Muscle layer of duodenum (tissue), 2 donors: ENCODE data around the gene TCF4.

Experiments
- H3K27ac ChIP-seq: one replicate; pipeline ENCODE4 v1.7.0; 2013; ENCODE audit warnings: mild to moderate bottlenecking, low read length
- H3K27me3 ChIP-seq: one replicate; pipeline ENCODE4 v1.7.0; 2013; ENCODE audit warnings: low read depth, mild to moderate bottlenecking, control low read depth, low read length
- H3K36me3 ChIP-seq, 2 donors: one replicate each; pipeline ENCODE4 v1.7.0; 2013; ENCODE audit warnings: low read length in 2 of 2, control low read depth in 1 of 2, mild to moderate bottlenecking in 1 of 2; ENCODE audit not compliant: insufficient read depth in 2 of 2, control insufficient read depth in 1 of 2
- H3K4me1 ChIP-seq, 2 donors: one replicate each; pipeline ENCODE4 v1.7.0; 2013; ENCODE audit warnings: low read length in 2 of 2, mild to moderate bottlenecking in 2 of 2, control low read depth in 1 of 2, moderate library complexity in 1 of 2; ENCODE audit not compliant: insufficient read depth in 2 of 2, control insufficient read depth in 1 of 2
- H3K4me3 ChIP-seq, 2 donors: one replicate each; pipeline ENCODE4 v1.7.0; 2013; ENCODE audit warnings: low read length in 2 of 2, low read depth in 1 of 2, mild to moderate bottlenecking in 1 of 2
- H3K9me3 ChIP-seq, 2 donors: one replicate each; pipeline ENCODE4 v1.7.0; 2013; ENCODE audit warnings: low read length in 2 of 2, control low read depth in 1 of 2, mild to moderate bottlenecking in 1 of 2; ENCODE audit not compliant: control insufficient read depth in 1 of 2
- donor health status: healthy.

TCF4 gene

DNA sequence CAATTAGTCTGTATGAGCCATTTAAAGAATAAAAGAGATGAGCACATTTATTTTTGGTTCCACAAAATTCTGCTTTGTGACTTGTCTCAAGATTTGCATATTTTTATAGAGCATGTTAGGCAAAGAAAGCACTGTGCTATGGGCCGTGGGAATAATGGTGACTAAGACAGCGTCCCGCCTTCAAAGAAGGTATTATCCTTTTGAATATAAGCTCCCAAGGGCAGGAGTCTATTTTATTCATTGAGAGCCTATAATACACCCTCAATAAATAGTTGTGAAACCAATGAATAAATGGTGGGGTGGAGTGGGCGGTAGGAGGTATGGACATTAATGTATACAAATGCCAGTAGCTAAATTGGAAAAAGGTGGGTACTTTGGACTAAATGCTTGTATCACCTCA lies 20.5 kb upstream of the TCF4 start:
- Histone ChIP-seq H3K4me1 (no peaks in the 10 kb centered on the region), H3K36me3 (no peaks in the 10 kb centered on the region), H3K9me3 (no peaks in the 10 kb centered on the region), H3K27me3 (no peaks in the 10 kb centered on the region), H3K4me3 (no peak overlapping the region), H3K27ac (no peak overlapping the region)

DNA sequence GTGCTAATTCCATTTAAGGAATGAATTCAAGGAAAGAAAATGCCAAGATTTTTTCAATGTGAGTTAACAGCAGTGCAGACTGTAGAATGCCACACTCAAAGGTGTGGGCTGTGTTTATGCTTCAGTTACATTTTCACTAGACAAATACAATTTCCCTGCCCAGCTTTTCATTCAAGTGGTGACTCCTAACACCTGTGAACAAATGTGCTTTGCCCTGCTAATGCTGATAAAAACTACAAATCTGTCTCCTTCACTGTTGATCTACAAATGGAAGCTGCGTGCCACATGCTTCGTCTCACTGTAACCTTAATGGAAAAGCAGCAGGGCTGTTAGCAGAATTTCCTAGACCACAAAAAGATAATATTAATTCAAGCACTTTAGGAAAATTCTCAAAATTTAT lies 19.8 kb upstream of the TCF4 start:
- no peaks in the 10 kb centered on the region for H3K27me3 ChIP-seq
- H3K36me3 ChIP-seq = no peaks in the 10 kb centered on the region
- no peaks in the 10 kb centered on the region for H3K9me3 ChIP-seq
- H3K27ac ChIP-seq = no peak overlapping the region
- no peak overlapping the region for H3K4me3 ChIP-seq
- H3K4me1 ChIP-seq = no peaks in the 10 kb centered on the region

DNA sequence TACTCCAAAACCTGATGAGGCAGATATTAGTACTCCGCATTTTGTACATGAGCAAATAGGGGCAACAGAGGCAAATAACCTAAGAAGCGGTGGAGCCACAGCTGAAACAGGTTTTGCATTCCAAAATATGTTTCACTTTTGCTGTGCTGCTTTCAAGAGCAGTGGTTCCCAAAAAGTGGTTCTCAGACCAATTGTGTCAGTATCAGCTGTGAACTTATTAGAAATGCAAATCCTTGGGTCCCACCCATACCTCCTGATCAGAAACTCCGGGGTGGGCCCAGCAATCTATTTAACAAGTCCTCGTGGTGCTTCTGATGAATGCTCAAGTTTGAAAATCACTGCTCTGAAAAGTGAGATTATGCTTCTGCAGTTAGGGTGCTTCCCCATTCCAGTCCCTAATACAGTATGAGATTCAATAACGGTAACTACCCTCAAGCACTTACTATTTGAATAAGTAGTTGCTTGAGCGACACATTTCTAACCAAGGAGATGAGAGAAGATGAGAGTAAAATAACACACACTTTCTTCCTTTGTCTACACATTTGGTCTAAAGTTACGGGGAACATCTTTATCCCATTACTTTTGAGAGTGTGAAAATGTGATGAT lies 17.8 kb upstream of the TCF4 start:
- no peaks in the 10 kb centered on the region for H3K4me1 ChIP-seq
- H3K27ac ChIP-seq = no peak overlapping the region
- no peaks in the 10 kb centered on the region for H3K36me3 ChIP-seq
- H3K9me3 ChIP-seq = no peaks in the 10 kb centered on the region
- H3K27me3 ChIP-seq = no peaks in the 10 kb centered on the region
- no peak overlapping the region for H3K4me3 ChIP-seq

DNA sequence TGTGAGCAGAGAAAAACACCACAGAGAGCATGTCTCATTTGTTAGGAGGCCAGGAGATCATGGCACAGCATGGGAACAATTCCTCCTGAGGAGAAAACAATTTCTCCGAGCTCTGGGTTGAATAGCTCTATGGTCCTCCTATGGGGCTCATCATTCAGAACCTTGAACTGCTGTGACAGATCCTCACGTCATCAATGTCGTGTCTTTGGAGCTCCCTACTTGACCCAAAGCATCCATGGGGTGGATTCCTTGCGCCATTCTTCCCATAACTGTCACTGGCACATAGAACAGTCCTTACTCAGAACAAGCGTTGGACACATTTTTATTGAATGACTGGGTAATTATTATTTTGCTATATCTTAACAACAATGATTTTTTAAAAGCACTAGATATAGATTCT lies 15.8 kb upstream of the TCF4 start:
- Histone ChIP-seq H3K4me3 (no peak overlapping the region), H3K9me3 (no peaks in the 10 kb centered on the region), H3K27me3 (no peaks in the 10 kb centered on the region), H3K27ac (no peak overlapping the region), H3K36me3 (no peaks in the 10 kb centered on the region), H3K4me1 (no peaks in the 10 kb centered on the region)

DNA sequence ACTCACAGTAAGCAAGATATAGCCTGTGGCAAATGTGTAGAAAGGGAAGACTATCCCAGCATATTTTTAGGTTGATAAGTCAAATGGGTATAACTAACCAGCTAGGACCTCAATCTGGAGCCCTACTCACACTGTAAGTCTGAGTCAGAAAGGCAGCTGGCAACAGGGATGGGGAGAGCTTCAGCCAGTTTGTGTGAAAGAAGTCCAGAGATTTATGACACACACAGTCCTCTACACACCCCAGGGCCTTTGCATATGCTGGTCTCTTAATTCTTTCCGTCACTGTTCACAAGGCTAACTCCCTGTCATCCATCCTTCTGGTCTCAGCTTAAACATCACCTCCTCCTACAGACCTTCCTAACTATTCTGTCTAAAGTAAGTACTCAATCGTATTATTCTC lies 5.9 kb upstream of the TCF4 start:
- no peaks in the 10 kb centered on the region for H3K36me3 ChIP-seq
- no peak overlapping the region for H3K27ac ChIP-seq
- H3K27me3 ChIP-seq = no peaks in the 10 kb centered on the region
- H3K4me3 ChIP-seq = no peak overlapping the region
- H3K9me3 ChIP-seq = no peaks in the 10 kb centered on the region
- no peaks in the 10 kb centered on the region for H3K4me1 ChIP-seq

DNA sequence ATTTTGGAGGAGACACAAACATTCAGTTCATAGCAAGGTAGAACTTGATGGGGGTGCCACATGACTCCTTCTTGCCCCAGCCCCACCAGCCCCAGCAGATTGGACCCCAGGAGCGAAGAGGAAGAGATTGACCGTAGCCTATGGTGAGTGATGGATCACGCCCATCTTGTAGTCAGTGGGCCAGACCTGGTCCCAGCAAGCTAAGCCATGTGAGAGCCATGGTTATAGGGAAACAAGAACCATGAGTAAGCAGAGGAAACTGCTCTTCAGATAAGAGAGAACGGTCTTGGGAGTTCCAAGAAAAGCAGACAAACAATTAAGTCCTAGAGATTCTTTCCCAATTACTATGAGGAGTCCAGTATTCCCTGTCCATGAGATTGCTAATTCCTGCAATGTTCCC lies 4.6 kb upstream of the TCF4 start:
- Histone ChIP-seq H3K27me3 (no peaks in the 10 kb centered on the region), H3K4me1 (no peaks in the 10 kb centered on the region), H3K4me3 (no peak overlapping the region), H3K27ac (no peak overlapping the region), H3K9me3 (no peaks in the 10 kb centered on the region), H3K36me3 (no peaks in the 10 kb centered on the region)

DNA sequence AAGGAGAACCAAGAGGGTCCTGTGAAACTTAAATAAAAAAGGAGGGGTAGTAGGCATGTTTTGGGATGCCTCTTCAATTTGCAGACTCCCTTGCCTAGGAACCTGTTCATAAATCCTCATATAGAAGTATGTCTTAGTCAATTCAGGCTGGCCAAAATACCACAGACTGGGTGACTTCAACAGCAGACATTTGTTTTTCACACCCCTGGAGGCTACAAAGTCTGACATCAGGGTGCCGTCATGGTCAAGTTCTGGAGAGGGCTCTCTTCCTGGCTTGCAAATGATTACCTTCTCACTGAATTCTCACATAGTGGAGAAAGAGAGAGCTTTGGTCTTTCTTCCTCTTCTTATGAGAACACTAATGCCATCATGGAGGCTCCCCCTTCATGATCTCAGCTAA lies 4.1 kb upstream of the TCF4 start:
- H3K27me3 ChIP-seq = no peaks in the 10 kb centered on the region
- H3K27ac ChIP-seq = no peak overlapping the region
- H3K4me1 ChIP-seq = no peaks in the 10 kb centered on the region
- H3K9me3 ChIP-seq = no peaks in the 10 kb centered on the region
- H3K36me3 ChIP-seq = no peaks in the 10 kb centered on the region
- H3K4me3 ChIP-seq = no peak overlapping the region

DNA sequence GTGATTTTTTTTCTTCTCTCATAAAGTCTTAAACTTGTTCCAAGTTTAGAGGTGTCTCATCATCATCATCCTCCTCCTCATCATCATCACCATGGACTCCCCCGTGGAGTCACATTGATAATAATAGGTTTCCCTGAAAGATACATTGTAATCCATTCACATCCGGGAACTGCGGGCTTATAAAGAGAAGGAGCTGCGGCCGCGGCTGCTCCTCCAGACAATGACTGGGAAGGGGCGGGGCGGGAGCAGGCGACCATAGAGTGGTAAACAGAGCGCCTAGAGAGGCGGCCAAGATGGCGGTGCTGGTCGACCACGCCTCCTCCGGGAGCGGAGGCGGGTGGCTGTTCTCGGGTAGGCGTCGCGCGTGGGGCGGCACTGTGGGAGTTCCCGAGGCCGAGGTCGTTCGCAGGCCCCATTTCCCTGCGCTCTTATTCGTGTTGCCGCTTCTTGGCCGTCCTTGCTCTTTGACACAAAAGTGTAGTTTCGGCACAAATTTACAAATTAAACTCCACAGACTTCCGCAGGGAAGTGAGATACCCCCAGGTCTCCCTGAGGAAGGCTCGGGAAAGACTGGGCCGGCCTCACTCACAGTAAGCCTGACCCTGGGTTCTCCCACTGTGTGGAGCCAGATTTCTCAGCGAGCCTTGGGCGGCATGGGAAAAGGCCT lies 1.8 kb upstream of the TCF4 start:
- H3K4me1 ChIP-seq = peaks cover 4% of the 10 kb centered on the region in 2 donors
- H3K27ac ChIP-seq = peak overlapping the region; percentile 87

DNA sequence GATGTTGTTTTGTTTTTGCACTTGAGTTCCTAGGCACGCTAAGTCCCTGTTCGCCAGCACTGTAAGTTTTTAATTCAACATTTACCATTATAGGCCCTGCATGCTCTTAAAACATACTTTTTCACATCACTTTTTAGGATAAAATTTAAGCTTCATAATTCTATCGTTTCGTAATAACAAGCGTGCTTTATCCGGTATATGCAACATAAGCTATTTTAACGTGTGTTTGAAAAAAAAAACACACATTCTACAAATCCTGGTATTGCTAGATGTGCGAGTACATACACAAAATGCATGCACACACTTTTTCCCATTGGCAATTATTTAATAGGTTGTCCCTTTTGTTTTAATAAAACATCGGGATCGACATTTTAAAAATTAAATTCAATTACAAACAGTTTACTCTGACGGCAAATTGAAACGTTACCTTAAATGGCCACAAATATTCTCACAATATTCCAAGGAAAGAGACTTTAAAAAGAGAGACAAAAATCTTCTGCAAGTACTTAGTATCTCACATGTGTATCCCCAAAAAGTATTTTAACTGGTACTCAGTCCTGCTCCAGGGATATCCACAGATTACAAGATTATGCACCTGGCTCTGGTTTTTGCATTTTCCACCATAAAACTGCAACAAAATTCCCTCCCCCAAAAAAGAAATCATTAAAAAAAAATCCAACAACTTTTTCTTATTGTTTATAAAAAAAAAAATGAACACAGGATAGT lies 1.0 kb upstream of the TCF4 start:
- Histone ChIP-seq H3K4me3 (peak overlapping the region; percentile 70 to 83), H3K27me3 (no peaks in the 10 kb centered on the region), H3K27ac (peak overlapping the region; percentile 87), H3K36me3 (no peaks in the 10 kb centered on the region), H3K9me3 (no peaks in the 10 kb centered on the region), H3K4me1 (peaks cover 4 to 11% of the 10 kb centered on the region in 2 donors)

More for the DNA sequence above, 1.8 kb upstream of the TCF4 start:
- Histone ChIP-seq H3K9me3 (no peaks in the 10 kb centered on the region), H3K27me3 (no peaks in the 10 kb centered on the region), H3K4me3 (peak overlapping the region; percentile 70 to 83), H3K36me3 (no peaks in the 10 kb centered on the region)

DNA sequence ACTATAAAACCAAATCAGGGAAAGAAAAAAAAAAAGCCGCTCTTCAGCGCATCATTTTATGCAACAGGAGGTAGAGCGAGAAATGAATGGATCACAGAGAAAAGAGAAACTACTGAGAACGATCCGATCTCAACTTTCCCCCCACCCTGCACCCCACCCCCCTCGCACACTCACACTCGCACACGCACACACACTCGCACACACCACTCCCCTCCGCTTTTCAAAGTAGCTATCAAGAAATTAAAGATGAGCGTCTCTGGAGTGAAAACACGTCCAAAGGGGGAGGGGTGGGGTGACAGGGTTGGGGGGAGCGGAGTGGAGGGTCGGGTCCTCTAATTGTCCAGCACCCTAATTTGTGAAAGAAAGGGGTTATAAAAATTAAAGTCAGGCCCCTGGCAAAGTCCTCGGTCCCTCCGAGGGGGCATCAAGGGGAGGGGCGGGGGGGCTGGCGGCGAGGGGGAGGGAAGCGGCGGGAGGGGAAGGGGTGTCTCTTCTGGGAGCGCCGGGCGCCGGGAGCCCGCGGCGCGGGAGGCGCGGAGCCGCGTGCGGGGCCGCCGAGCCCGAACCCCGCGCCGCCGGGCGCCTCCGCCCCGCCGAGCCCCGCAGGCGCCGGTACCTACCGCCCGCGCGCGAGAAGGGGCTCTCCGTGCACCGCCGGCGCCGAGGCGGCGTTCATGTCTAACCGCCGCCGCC lies 428 bp downstream of the TCF4 start:
- Histone ChIP-seq H3K4me1 (peaks cover 4 to 14% of the 10 kb centered on the region in 2 donors), H3K36me3 (no peaks in the 10 kb centered on the region), H3K9me3 (no peaks in the 10 kb centered on the region), H3K4me3 (peak overlapping the region; percentile 70 to 73), H3K27ac (peak overlapping the region; percentile 55), H3K27me3 (no peaks in the 10 kb centered on the region)

DNA sequence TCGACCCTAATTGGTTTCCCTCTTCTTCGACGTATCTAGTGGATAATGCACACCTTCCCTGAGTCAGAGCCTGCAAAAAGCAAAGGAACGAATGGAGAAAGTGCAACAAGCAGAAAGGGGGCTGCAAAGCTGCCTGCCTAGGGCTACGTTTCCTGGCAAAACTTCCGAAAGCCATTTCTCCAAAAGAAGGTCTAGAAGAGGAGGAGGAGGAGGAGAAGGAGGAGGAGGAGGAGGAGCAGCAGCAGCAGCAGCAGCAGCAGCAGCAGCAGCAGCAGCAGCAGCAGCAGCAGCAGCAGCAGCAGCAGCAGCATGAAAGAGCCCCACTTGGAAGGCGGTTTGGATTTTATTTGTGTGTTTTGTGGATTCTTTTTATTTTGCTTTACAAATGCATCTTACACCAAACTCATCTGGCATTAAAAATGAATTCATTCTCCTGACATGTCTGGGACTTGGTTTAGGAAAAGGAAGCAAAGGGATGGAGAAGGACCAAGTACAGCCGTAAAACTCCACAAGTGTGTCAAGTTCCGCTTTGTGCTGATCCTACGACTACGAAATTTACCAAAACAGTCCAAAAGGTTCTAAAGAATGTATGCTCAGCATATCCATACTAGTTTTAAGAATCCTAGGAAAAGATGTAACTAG lies 2.0 kb downstream of the TCF4 start:
- peak overlapping the region; percentile 55 to 67 for H3K4me3 ChIP-seq
- no peaks in the 10 kb centered on the region for H3K9me3 ChIP-seq
- H3K4me1 ChIP-seq = peaks cover 4 to 25% of the 10 kb centered on the region in 2 donors
- H3K27me3 ChIP-seq = no peaks in the 10 kb centered on the region
- H3K36me3 ChIP-seq = no peaks in the 10 kb centered on the region
- H3K27ac ChIP-seq = peak overlapping the region; percentile 56
